GM21786 (cell line): ENCODE data around the gene RAB11FIP4.

ENCODE experiments used
- ATAC-seq: cut with Tn5 transposase; IDR thresholded peaks from one replicate; pipeline ENCODE4 v1.9.1; 2021; ENCODE audit not compliant: unreplicated experiment

The RAB11FIP4 gene

GRCh38 chr17:31582151-31582907 lies 190.9 kb downstream of the RAB11FIP4 start:
- ATAC-seq, result no peak

GRCh38 chr17:31583772-31584356 lies 192.4 kb downstream of the RAB11FIP4 start:
- no peak for ATAC-seq

- no peak for ATAC-seq
Observed at GRCh38 chr17:31584438-31585279, 193.2 kb downstream of the RAB11FIP4 start.

- ATAC-seq, result no peak
Observed at GRCh38 chr17:31585280-31585630, 193.8 kb downstream of the RAB11FIP4 start.

GRCh38 chr17:31586946-31587345 lies 195.5 kb downstream of the RAB11FIP4 start:
- ATAC-seq, result no peak

GRCh38 chr17:31587462-31587861 lies 196.0 kb downstream of the RAB11FIP4 start:
- no peak for ATAC-seq
